ENCODE results near the gene PLET1.

The PLET1 gene

GRCh38 chr11:112211536-112211935 is 49.1 kb downstream of the PLET1 start:
- TF ChIP-seq SIN3A (IDR thresholded peaks at IDR 0.05; ENCODE audit: borderline replicate concordance, insufficient read depth, low read length) (no peak), REST (IDR thresholded peaks at IDR 0.05; ENCODE audit: insufficient read depth in 1 of 2, low read depth in 2 of 2, low read length in 2 of 2) (no peak)

GRCh38 chr11:112210890-112211289 is 49.8 kb downstream of the PLET1 start:
- TF ChIP-seq SIN3A (IDR thresholded peaks at IDR 0.05; ENCODE audit: borderline replicate concordance, insufficient read depth, low read length), result no peak
- TF ChIP-seq POLR2AphosphoS5 (IDR thresholded peaks at IDR 0.05; ENCODE audit: low read depth, low read length), result no peak
- TF ChIP-seq FOXP2 (optimal IDR thresholded peaks at IDR 0.05; ENCODE audit: borderline replicate concordance, extremely low read depth, extremely low read length, insufficient read depth), result no peak
- TF ChIP-seq REST (IDR thresholded peaks at IDR 0.05; ENCODE audit: insufficient read depth in 1 of 2, low read depth in 2 of 2, low read length in 2 of 2), result no peak
- no peak for TF ChIP-seq TAF1 (IDR thresholded peaks at IDR 0.05; ENCODE audit: borderline replicate concordance, insufficient read depth, low read length)

GRCh38 chr11:112206071-112206470 is 54.6 kb downstream of the PLET1 start:
- TF ChIP-seq SIN3A (IDR thresholded peaks at IDR 0.05; ENCODE audit: borderline replicate concordance, insufficient read depth, low read length), result no peak
- no peak for TF ChIP-seq TAF1 (IDR thresholded peaks at IDR 0.05; ENCODE audit: borderline replicate concordance, insufficient read depth, low read length)
- no peak for TF ChIP-seq FOXP2 (optimal IDR thresholded peaks at IDR 0.05; ENCODE audit: borderline replicate concordance, extremely low read depth, extremely low read length, insufficient read depth)
- no peak for TF ChIP-seq REST (IDR thresholded peaks at IDR 0.05; ENCODE audit: insufficient read depth in 1 of 2, low read depth in 2 of 2, low read length in 2 of 2)
- TF ChIP-seq POLR2AphosphoS5 (IDR thresholded peaks at IDR 0.05; ENCODE audit: low read depth, low read length), result no peak

GRCh38 chr11:112200252-112200651 is 60.4 kb downstream of the PLET1 start:
- TF ChIP-seq TAF1 (IDR thresholded peaks at IDR 0.05; ENCODE audit: borderline replicate concordance, insufficient read depth, low read length) (no peak), FOXP2 (optimal IDR thresholded peaks at IDR 0.05; ENCODE audit: borderline replicate concordance, extremely low read depth, extremely low read length, insufficient read depth) (no peak), SIN3A (IDR thresholded peaks at IDR 0.05; ENCODE audit: borderline replicate concordance, insufficient read depth, low read length) (no peak)

All from PFSK-1 (cell line).